ENCODE data around the gene MAPKBP1. TPM values are rescaled to one million over a fixed set of nuclear protein-coding genes. Genes with fewer than 3 reads are reported as not detected.

The MAPKBP1 gene
- total RNA-seq, 1 experiment from 2014 or later: 16.2 TPM

DNA sequence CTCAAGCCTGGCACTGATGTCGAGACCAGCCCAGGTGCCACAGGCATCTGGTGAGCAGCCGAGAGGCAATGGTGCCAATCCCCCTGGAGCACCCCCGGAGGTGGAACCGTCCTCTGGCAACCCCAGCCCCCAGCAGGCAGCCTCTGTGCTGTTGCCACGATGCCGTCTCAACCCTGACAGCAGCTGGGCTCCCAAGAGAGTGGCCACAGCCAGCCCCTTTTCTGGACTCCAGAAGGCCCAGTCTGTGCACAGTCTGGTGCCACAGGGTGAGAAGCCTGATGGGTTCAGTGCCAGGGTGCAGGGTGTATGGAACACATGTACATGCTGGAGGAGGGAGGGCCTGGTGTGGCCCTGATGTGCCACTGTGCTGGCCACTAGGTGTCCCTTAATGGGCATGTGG lies 48.7 kb downstream of the MAPKBP1 start:
- H3K9me3 ChIP-seq: no peaks in the 10 kb centered on the region
- DNase-seq: no peak
- H3K27me3 Mint-ChIP-seq (ENCODE audit: insufficient read depth, unreplicated experiment): no peaks in the 10 kb centered on the region
- no peaks in the 10 kb centered on the region; the same call in none of the 2 replicates for H3K36me3 ChIP-seq (ENCODE audit: control insufficient read depth, insufficient read depth, low read length)
- H3K4me3 Mint-ChIP-seq (ENCODE audit: unreplicated experiment): no peak overlapping the region
- H3K4me1 Mint-ChIP-seq (ENCODE audit: low read depth, unreplicated experiment): no peaks in the 10 kb centered on the region
- no peaks in the 10 kb centered on the region for H3K4me1 ChIP-seq
- intact Hi-C loops (cut with micrococcal nuclease; ENCODE audit: unreplicated experiment): no loop called here
- no peaks in the 10 kb centered on the region for H3K9me3 Mint-ChIP-seq (ENCODE audit: unreplicated experiment)
- POLR2A ChIA-PET: no interaction called here
- TF ChIP-seq, protein P1, sequence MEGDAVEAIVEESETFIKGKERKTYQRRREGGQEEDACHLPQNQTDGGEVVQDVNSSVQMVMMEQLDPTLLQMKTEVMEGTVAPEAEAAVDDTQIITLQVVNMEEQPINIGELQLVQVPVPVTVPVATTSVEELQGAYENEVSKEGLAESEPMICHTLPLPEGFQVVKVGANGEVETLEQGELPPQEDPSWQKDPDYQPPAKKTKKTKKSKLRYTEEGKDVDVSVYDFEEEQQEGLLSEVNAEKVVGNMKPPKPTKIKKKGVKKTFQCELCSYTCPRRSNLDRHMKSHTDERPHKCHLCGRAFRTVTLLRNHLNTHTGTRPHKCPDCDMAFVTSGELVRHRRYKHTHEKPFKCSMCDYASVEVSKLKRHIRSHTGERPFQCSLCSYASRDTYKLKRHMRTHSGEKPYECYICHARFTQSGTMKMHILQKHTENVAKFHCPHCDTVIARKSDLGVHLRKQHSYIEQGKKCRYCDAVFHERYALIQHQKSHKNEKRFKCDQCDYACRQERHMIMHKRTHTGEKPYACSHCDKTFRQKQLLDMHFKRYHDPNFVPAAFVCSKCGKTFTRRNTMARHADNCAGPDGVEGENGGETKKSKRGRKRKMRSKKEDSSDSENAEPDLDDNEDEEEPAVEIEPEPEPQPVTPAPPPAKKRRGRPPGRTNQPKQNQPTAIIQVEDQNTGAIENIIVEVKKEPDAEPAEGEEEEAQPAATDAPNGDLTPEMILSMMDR (IDR thresholded peaks at IDR 0.05; ENCODE audit: insufficient read depth in 1 of 2, low read depth in 1 of 2, low read length in 1 of 2, severe bottlenecking in 1 of 2, unreplicated experiment in 1 of 2): no peak
- peaks cover 19% of the 10 kb centered on the region for H3K36me3 Mint-ChIP-seq (ENCODE audit: insufficient read depth, unreplicated experiment)
- H3K27me3 ChIP-seq (replicated peaks; ENCODE audit: control insufficient read depth, insufficient read depth, low read length): no peaks in the 10 kb centered on the region
- no peak overlapping the region for H3K27ac Mint-ChIP-seq (ENCODE audit: unreplicated experiment)
- BruUV-seq (replicated peaks): no TSS peak
- no peak overlapping the region for H3K4me3 ChIP-seq (ENCODE audit: low read depth, low read length)
- CTCF ChIA-PET: no interaction called here

DNA sequence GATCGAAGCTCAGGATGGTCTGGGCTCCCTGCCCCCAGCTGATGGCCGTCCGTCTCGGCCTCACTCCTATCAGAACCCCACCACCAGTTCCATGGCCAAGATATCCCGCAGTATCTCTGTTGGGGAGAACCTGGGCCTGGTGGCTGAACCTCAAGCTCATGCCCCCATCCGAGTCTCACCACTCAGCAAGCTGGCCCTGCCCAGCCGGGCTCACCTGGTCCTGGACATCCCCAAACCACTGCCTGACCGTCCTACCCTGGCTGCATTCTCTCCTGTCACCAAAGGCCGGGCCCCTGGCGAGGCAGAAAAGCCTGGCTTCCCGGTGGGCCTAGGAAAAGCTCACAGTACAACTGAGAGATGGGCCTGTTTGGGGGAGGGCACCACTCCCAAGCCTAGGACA lies 49.2 kb downstream of the MAPKBP1 start:
- H3K36me3 Mint-ChIP-seq (ENCODE audit: insufficient read depth, unreplicated experiment): peaks cover 24% of the 10 kb centered on the region
- no peaks in the 10 kb centered on the region for H3K27me3 ChIP-seq (replicated peaks; ENCODE audit: control insufficient read depth, insufficient read depth, low read length)
- ChIA-PET CTCF (interaction anchor here (0.7 kb wide), 1 partner anchor 230 kb away, joined by 3 read pairs; no protein-coding TSS in a partner anchor), POLR2A (no interaction called here)
- no peaks in the 10 kb centered on the region for H3K27me3 Mint-ChIP-seq (ENCODE audit: insufficient read depth, unreplicated experiment)
- no peak overlapping the region for H3K4me3 ChIP-seq (ENCODE audit: low read depth, low read length)
- H3K9me3 Mint-ChIP-seq (ENCODE audit: unreplicated experiment): no peaks in the 10 kb centered on the region
- no peak overlapping the region for H3K4me3 Mint-ChIP-seq (ENCODE audit: unreplicated experiment)
- no peak overlapping the region for H3K27ac Mint-ChIP-seq (ENCODE audit: unreplicated experiment)
- intact Hi-C loops (cut with micrococcal nuclease; ENCODE audit: unreplicated experiment): no loop called here
- no peaks in the 10 kb centered on the region for H3K9me3 ChIP-seq
- no peak for DNase-seq
- H3K36me3 ChIP-seq (ENCODE audit: control insufficient read depth, insufficient read depth, low read length): no peaks in the 10 kb centered on the region; the same call in none of the 2 replicates
- BruUV-seq (replicated peaks): no TSS peak
- H3K4me1 Mint-ChIP-seq (ENCODE audit: low read depth, unreplicated experiment): peaks cover 4% of the 10 kb centered on the region
- H3K4me1 ChIP-seq: no peaks in the 10 kb centered on the region
- TF ChIP-seq, protein P1 (IDR thresholded peaks at IDR 0.05; ENCODE audit: insufficient read depth in 1 of 2, low read depth in 1 of 2, low read length in 1 of 2, severe bottlenecking in 1 of 2, unreplicated experiment in 1 of 2): no peak

DNA sequence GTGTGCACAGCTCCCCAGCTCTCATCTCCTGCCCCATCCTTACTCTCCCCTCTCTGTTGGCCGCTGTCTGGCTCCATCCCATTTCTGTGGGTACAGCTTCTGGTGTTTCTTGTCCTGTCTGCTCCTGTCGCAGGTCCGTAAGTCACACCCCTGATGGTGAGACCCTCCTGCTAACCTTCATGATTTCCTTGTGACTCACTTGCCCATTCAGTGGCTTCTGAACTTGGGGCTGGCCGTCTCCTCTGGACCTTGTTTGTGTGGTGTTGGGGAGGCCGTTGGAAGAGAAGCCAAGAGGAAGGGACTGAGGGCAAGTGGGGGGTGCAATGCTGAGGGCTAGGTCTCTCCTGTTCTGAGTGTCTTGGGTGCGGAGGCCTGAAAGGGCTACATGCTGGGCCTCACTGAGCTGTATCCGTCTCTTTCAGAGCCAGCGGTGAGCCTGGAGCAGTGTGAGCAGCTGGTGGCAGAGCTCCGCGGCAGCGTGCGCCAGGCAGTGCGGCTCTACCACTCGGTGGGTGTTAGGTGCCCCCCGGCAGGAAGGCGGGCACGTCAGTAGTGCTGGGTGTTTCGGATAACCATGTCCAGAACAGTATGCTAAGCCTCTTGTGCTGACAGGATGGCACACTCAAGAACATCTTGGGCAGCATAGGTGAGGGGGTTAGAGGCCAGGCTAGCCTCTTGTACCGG lies 49.9 kb downstream of the MAPKBP1 start:
- Histone ChIP-seq H3K36me3 (ENCODE audit: control insufficient read depth, insufficient read depth, low read length) (no peaks in the 10 kb centered on the region; the same call in none of the 2 replicates), H3K4me3 (ENCODE audit: low read depth, low read length) (no peak overlapping the region), H3K4me1 (no peaks in the 10 kb centered on the region), H3K9me3 (no peaks in the 10 kb centered on the region), H3K27me3 (replicated peaks; ENCODE audit: control insufficient read depth, insufficient read depth, low read length) (no peaks in the 10 kb centered on the region)
- ChIA-PET CTCF (interaction anchor here (0.7 kb wide), 1 partner anchor 230 kb away, joined by 3 read pairs; no protein-coding TSS in a partner anchor), POLR2A (no interaction called here)
- TF ChIP-seq, protein P1 (IDR thresholded peaks at IDR 0.05; ENCODE audit: insufficient read depth in 1 of 2, low read depth in 1 of 2, low read length in 1 of 2, severe bottlenecking in 1 of 2, unreplicated experiment in 1 of 2): no peak
- Mint-ChIP-seq H3K4me1 (ENCODE audit: low read depth, unreplicated experiment) (peaks cover 11% of the 10 kb centered on the region), H3K9me3 (ENCODE audit: unreplicated experiment) (no peaks in the 10 kb centered on the region), H3K36me3 (ENCODE audit: insufficient read depth, unreplicated experiment) (peaks cover 27% of the 10 kb centered on the region), H3K27me3 (ENCODE audit: insufficient read depth, unreplicated experiment) (no peaks in the 10 kb centered on the region), H3K27ac (ENCODE audit: unreplicated experiment) (no peak overlapping the region), H3K4me3 (ENCODE audit: unreplicated experiment) (no peak overlapping the region)
- no peak for DNase-seq
- intact Hi-C loops (cut with micrococcal nuclease; ENCODE audit: unreplicated experiment): no loop called here
- BruUV-seq (replicated peaks): no TSS peak
